Loucy (cell line): ENCODE data around the gene NQO2.

Experiments
- H2AFZ ChIP-seq: fragments of 200-600 bp; sonication (generic); 2 replicates; pipeline ENCODE4 v1.6.0; 2016; ENCODE audit warnings: antibody characterized with exemption, mild to moderate bottlenecking, low read length, moderate library complexity
- H3F3A ChIP-seq: fragments of 200-600 bp; 2 replicates; pipeline ENCODE4 v1.6.0; 2016; ENCODE audit warnings: antibody characterized with exemption, low read depth, mild to moderate bottlenecking
- H3K27me3 ChIP-seq: fragments of 200-600 bp; sonication (generic); 2 replicates; pipeline ENCODE4 v1.6.1; 2014; ENCODE audit warnings: low read length, mild to moderate bottlenecking; ENCODE audit not compliant: insufficient read depth, poor library complexity, severe bottlenecking
- H3K36me3 ChIP-seq: fragments of 200-600 bp; sonication (generic); 2 replicates; pipeline ENCODE4 v1.6.1; 2016; ENCODE audit warnings: low read length; ENCODE audit not compliant: insufficient read depth
- H3K4me1 ChIP-seq: fragments of 200-600 bp; sonication (generic); 2 replicates; pipeline ENCODE4 v1.5.1; 2014; ENCODE audit warnings: low read length, mild to moderate bottlenecking; ENCODE audit not compliant: insufficient read depth, poor library complexity, severe bottlenecking
- H3K4me2 ChIP-seq: fragments of 200-600 bp; sonication (generic); 2 replicates; pipeline ENCODE4 v1.6.0; 2014; ENCODE audit warnings: antibody characterized with exemption, low read length, low read depth, mild to moderate bottlenecking; ENCODE audit not compliant: poor library complexity, severe bottlenecking
- H3K4me3 ChIP-seq: fragments of 200-600 bp; sonication (generic); 2 replicates; pipeline ENCODE4 v1.5.1; 2014; ENCODE audit warnings: low read length, mild to moderate bottlenecking, mixed read lengths; ENCODE audit not compliant: poor library complexity, severe bottlenecking
- H3K79me2 ChIP-seq: fragments of 200-600 bp; sonication (generic); 2 replicates; pipeline ENCODE4 v1.6.1; 2014; ENCODE audit warnings: low read length; ENCODE audit not compliant: insufficient read depth
- H3K9ac ChIP-seq: fragments of 200-600 bp; sonication (generic); 2 replicates; pipeline ENCODE4 v1.6.0; 2014; ENCODE audit warnings: mild to moderate bottlenecking, low read depth, low read length, moderate library complexity; ENCODE audit not compliant: poor library complexity, severe bottlenecking
- H3K9me2 ChIP-seq: fragments of 200-600 bp; sonication (generic); replicated peaks from 2 replicates; pipeline ENCODE4 v1.6.1; 2016; ENCODE audit warnings: low read depth, low read length, mixed read lengths
- H3K9me3 ChIP-seq: fragments of 200-600 bp; sonication (generic); 2 replicates; pipeline ENCODE4 v1.6.1; 2014; ENCODE audit warnings: mild to moderate bottlenecking, antibody characterized with exemption, low read length, low read depth; ENCODE audit not compliant: insufficient read depth
- H4K20me1 ChIP-seq: fragments of 200-600 bp; sonication (generic); 2 replicates; pipeline ENCODE4 v1.6.0; 2014; ENCODE audit warnings: antibody characterized with exemption, low read length, mild to moderate bottlenecking; ENCODE audit not compliant: insufficient read depth, poor library complexity, severe bottlenecking
- EZH2phosphoT487 ChIP-seq: fragments of 200-600 bp; IDR thresholded peaks from 2 replicates; pipeline ENCODE4 v1.6.1; 2018; ENCODE audit warnings: antibody characterized with exemption, mild to moderate bottlenecking, moderate library complexity, borderline replicate concordance
- TF ChIP-seq, protein P1 (sequence below): fragments of 200-600 bp; sonication (generic); conservative IDR thresholded peaks from 2 replicates; pipeline ENCODE4 v1.5.1; 2014; ENCODE audit warnings: mild to moderate bottlenecking, antibody characterized with exemption, low read length

The NQO2 gene

DNA sequence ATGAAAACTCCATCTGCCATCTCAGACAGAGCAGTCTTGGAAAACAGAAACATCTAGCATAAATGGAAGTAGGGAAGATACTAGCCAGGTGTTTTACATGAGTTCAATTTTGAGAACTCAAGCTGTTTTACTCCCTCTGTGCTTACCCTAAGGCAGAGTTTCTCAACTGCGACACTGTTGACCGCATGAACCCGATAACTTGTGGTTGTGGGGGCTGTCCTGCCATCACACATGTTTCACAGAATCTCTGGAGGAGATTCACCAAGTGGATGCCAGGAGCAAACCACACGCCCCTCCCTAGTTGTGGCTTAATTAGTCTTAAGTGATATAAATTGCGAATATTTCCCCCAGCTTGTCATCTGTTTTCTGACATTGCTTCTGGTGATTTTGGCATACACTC, 26.0 kb upstream of the NQO2 start:
- Histone ChIP-seq H3K9me2 (no peaks in the 10 kb centered on the region), H3K79me2 (0 out of 2 replicates have a peak, but pooled peaks cover 8% of the 10 kb centered on the region), H2AFZ (0 out of 2 replicates have a peak overlapping the region, but pooled peaks have one; percentile 12), H4K20me1 (no peaks in the 10 kb centered on the region), H3K9ac (no peak overlapping the region), H3K36me3 (no peaks in the 10 kb centered on the region), H3F3A (0 out of 2 replicates have a peak, but pooled peaks cover 4% of the 10 kb centered on the region), H3K4me1 (no peaks in the 10 kb centered on the region), H3K9me3 (no peaks in the 10 kb centered on the region; the same call in 1 of the 2 replicates), H3K4me3 (no peak overlapping the region), H3K4me2 (no peak overlapping the region), H3K27me3 (no peaks in the 10 kb centered on the region)
- TF ChIP-seq, protein P1, sequence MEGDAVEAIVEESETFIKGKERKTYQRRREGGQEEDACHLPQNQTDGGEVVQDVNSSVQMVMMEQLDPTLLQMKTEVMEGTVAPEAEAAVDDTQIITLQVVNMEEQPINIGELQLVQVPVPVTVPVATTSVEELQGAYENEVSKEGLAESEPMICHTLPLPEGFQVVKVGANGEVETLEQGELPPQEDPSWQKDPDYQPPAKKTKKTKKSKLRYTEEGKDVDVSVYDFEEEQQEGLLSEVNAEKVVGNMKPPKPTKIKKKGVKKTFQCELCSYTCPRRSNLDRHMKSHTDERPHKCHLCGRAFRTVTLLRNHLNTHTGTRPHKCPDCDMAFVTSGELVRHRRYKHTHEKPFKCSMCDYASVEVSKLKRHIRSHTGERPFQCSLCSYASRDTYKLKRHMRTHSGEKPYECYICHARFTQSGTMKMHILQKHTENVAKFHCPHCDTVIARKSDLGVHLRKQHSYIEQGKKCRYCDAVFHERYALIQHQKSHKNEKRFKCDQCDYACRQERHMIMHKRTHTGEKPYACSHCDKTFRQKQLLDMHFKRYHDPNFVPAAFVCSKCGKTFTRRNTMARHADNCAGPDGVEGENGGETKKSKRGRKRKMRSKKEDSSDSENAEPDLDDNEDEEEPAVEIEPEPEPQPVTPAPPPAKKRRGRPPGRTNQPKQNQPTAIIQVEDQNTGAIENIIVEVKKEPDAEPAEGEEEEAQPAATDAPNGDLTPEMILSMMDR = no peak
- no peak for TF ChIP-seq EZH2phosphoT487

DNA sequence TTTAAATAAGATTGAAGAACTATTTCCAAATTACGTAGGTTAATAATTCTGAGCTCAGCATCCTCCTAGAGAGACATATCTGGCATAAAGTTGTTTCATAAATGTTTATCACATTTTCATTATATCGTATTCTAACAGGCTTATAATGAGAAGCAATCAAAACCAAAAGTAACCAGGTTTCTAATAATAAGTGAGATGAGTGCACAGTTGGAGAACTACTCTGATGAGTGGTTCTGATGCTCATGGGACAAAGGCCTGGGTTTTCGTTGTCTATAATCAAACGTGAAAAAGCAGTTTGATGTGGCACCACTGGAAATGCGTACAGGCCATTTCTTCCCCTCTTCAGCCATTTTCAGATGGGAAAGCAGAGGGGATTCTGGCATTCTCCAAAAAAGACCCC, 23.6 kb upstream of the NQO2 start:
- Histone ChIP-seq H3K4me2 (no peak overlapping the region), H3K9ac (no peak overlapping the region), H2AFZ (no peak overlapping the region), H3K9me2 (no peaks in the 10 kb centered on the region), H3F3A (0 out of 2 replicates have a peak, but pooled peaks cover 4% of the 10 kb centered on the region), H3K4me1 (no peaks in the 10 kb centered on the region), H3K27me3 (no peaks in the 10 kb centered on the region), H3K4me3 (no peak overlapping the region), H3K79me2 (no peaks in the 10 kb centered on the region), H3K36me3 (no peaks in the 10 kb centered on the region), H3K9me3 (no peaks in the 10 kb centered on the region; the same call in 1 of the 2 replicates), H4K20me1 (no peaks in the 10 kb centered on the region)
- no peak for TF ChIP-seq EZH2phosphoT487
- TF ChIP-seq, protein P1 = no peak

DNA sequence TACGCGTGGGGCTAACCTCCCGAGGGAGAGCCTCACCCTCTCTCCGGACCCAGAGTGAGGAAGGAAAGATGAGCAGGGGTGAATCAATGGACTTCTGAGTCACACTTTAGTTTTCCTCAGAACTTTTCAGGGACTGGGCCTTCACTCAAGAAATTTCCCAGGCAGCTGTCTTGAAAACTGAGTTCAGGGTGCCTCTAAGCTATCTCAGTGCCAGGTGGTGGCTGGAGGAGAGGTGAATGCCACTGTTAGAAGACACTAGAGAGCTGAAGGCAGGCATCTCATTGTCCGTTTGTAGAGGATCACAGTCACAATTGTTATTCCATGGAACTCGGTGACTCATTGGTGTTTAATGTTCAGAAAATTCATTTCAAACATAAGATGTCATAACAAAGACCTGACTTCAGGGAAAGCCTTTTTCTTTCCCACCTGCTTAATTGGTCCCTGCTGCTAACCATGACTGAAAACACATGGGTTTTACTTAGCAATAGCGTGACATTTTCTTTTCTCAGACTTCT, 23.1 kb upstream of the NQO2 start:
- Histone ChIP-seq H3K9me2 (no peaks in the 10 kb centered on the region), H3K4me1 (no peaks in the 10 kb centered on the region), H3K36me3 (no peaks in the 10 kb centered on the region), H3K4me3 (no peak overlapping the region), H4K20me1 (no peaks in the 10 kb centered on the region), H3K9me3 (no peaks in the 10 kb centered on the region; the same call in 1 of the 2 replicates), H3K4me2 (no peak overlapping the region), H2AFZ (no peak overlapping the region), H3K9ac (no peak overlapping the region), H3K27me3 (no peaks in the 10 kb centered on the region), H3F3A (0 out of 2 replicates have a peak, but pooled peaks cover 4% of the 10 kb centered on the region), H3K79me2 (no peaks in the 10 kb centered on the region)
- TF ChIP-seq, protein P1 = no peak
- TF ChIP-seq EZH2phosphoT487 = no peak
